Epithelial cell of proximal tubule (primary cell): ENCODE data around the gene IL12A. TPM values are rescaled to one million over a fixed set of nuclear protein-coding genes. Genes with fewer than 3 reads are reported as not detected.

ENCODE experiments used
- DNase-seq: peaks from one replicate; pipeline ENCODE4 v3.0.0-alpha.2; 2011; ENCODE audit warnings: low read depth
- H3K4me3 ChIP-seq: 2 replicates; pipeline ENCODE4 v1.5.1; 2011; ENCODE audit warnings: low read depth, mild to moderate bottlenecking, low read length
- total RNA-seq: library from RNA; depleted of rRNA; stranded (reverse); fragments of >200 nt; gene quantifications from 2 replicates; pipeline ENCODE4 v1.2.3, GENCODE V29; 2015
- TF ChIP-seq, protein P1 (sequence below): conservative IDR thresholded peaks from 2 replicates; pipeline ENCODE4 v1.5.1; 2012; ENCODE audit warnings: low read depth, mild to moderate bottlenecking, low read length

The IL12A gene
- 2.9 and 8.1 TPM in 2 replicates for total RNA-seq

DNA sequence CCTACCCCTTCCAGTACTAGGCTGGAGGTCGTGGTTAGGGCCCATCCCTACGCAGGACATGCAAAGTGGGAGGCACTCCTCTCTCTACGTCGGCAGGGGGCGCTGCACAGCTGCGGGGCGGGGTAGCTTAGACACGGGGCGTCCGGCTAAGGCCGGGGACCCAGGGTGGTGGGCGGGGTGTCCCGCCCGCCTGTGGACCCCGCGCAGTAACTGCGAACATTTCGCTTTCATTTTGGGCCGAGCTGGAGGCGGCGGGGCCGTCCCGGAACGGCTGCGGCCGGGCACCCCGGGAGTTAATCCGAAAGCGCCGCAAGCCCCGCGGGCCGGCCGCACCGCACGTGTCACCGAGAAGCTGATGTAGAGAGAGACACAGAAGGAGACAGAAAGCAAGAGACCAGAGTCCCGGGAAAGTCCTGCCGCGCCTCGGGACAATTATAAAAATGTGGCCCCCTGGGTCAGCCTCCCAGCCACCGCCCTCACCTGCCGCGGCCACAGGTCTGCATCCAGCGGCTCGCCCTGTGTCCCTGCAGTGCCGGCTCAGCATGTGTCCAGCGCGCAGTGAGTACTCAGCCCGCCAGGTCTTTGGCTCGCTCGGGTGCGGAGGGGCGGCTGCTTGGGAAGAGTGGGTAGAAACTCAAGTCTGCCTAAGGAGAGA is at the start of gene IL12A:
IL12A (plus strand) TSS at position 219 of the 655 bp plus-strand sequence.
- peak; percentile 7 for DNase-seq
- H3K4me3 ChIP-seq, result peak within 1 kb of the TSS; percentile 77
- TF ChIP-seq, protein P1, sequence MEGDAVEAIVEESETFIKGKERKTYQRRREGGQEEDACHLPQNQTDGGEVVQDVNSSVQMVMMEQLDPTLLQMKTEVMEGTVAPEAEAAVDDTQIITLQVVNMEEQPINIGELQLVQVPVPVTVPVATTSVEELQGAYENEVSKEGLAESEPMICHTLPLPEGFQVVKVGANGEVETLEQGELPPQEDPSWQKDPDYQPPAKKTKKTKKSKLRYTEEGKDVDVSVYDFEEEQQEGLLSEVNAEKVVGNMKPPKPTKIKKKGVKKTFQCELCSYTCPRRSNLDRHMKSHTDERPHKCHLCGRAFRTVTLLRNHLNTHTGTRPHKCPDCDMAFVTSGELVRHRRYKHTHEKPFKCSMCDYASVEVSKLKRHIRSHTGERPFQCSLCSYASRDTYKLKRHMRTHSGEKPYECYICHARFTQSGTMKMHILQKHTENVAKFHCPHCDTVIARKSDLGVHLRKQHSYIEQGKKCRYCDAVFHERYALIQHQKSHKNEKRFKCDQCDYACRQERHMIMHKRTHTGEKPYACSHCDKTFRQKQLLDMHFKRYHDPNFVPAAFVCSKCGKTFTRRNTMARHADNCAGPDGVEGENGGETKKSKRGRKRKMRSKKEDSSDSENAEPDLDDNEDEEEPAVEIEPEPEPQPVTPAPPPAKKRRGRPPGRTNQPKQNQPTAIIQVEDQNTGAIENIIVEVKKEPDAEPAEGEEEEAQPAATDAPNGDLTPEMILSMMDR, result peak; percentile 94

DNA sequence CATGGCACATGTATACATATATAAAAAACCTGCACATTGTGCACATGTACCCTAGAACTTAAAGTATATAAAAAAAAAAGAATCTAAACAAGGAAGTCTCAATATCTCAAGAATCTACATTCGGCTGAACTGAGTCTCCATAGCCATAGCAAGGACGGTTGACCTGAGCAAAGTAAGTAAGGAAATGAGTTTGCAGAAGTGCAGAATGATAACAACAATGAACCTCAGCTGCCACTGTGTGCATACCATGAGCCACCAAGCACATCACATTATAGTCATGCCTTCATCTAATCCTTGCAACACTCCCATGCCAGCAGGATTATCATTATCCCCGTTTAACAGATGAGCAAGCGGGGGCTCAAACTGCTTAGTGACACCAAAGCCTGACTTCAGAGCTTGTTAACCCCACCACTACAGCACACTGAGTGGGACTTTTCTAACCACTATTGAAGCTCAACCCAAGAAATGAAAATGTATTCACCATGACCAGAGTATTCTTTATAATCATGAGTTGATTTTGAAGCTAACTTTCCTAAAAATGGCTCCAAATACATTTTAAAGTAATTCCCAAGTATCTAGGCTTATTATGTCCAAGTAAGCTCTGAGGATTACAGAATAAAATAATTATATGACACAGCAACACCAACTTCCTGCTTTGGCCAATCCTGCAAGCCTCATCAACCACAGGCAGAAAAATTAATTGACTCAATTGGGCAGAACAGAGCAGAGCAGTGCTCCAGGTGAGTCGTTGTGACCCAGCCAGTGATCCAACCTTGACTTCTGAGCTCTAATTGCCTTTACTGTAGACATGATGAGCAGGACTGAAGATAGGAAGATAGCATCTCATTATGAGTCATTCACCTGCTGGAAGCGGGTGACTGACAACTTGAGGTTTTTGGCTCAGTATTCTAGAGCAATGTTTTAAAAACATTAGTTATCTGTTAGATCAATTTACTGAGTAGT is 47.3 kb upstream of the IL12A start:
- DNase-seq, result no peak
- TF ChIP-seq, protein P1, result no peak
- H3K4me3 ChIP-seq, result no peak overlapping the region

DNA sequence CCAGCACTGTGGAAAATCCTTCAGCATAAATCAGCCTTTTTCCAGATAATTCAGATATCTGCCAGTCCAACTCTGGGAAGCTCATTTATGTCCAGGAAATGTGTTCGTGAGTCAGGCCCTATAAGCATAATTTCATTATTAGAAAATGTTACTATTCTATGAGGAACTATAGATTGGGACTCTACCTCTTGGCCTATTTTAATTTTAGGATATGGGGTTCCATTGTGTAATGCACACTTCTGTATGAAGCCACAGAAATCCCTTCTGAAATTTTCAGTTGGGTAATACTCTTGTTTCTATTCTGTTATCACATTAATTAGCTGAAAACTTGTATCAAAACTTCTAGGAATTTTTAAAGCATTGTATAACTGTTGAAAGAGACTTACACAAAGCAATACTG is 43.9 kb upstream of the IL12A start:
- H3K4me3 ChIP-seq, result no peak overlapping the region
- DNase-seq, result no peak
- TF ChIP-seq, protein P1, result no peak

DNA sequence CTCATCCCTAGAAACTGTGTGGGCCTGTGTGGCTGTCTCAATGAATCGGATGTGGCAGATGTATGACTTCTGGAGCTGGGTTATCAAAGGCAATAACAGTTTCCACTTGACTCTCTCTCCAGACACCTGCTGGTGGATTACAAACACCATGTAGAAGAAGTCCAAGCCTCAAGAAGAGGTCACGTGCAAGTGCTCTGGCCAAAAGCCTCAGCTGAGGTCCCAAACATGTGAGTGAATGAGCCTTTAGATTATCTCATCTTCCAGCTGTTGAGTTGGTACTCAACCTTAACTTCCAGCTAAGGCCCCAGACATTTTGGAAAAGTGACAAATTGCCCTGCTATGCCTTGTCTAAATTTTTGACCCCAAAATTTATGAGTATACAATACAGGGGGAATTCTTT is 42.7 kb upstream of the IL12A start:
- no peak overlapping the region for H3K4me3 ChIP-seq
- DNase-seq, result no peak
- TF ChIP-seq, protein P1, result no peak

DNA sequence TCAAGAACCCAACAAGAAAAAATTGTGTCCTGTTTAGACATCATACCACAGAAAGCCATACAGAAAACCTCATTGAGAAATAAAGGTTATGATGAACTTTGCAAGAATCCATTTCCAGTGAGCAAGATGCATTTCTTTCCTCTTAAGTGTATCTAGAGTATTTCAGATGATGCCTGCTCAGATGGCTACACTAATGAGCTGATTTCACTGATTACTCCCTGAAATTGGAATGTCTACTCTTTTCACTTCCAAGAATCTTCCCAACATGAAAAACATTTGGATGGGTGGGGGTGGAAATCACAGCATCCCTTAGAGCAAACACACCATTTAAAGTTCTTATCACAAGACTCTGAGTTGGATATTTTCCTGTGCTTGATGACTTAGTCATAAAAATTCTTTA is 41.4 kb upstream of the IL12A start:
- H3K4me3 ChIP-seq, result no peak overlapping the region
- TF ChIP-seq, protein P1, result no peak
- DNase-seq, result no peak

DNA sequence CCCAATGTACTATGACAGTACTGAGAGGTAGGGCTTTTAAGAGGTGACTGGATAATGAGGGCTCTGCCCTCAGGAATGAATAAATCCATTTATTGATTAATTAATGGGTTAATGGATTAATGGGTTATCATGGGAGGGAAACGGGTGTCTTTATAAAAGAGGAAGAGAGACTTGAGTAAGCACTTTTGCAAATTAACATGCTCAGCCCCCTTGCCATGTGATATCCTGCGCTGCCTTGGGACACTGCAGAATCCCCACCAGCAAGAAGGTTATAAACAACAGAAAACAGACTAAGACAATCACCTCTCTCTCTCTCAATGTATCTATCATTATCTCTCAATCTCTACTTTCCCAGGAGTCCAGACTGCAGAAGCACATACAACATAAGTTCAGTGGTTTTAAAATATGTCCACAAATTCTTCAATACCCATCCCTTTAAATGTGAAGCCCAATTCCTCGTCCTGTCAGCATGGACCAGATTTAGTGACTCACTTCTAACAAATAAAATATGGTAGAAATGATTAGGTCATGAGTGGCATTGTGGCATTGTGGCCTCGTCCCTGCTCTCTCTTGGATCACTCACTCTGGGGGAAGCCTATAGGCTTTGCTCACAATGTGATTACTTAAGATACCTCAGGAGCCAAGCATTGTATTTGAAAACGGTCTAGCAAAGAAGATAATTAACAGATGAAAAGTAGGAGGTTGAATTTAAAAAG is 40.0 kb upstream of the IL12A start:
- TF ChIP-seq, protein P1, result no peak
- no peak for DNase-seq
- H3K4me3 ChIP-seq, result no peak overlapping the region
